NCI-H1694 treated with DMSO at 0.1 percent for 48 hours (cell line): Measurements from ENCODE around the gene FIP1L1.
"Not testable (repeated sequence)": the region's sequence is repeated elsewhere in the genome, so short reads cannot be mapped to it uniquely, and the experiment has no call there.

Experiments
- DNase-seq: peaks from one replicate; lab custom pipeline; 2025; lab: John Stamatoyannopoulos, UW

FIP1L1 gene

DNA sequence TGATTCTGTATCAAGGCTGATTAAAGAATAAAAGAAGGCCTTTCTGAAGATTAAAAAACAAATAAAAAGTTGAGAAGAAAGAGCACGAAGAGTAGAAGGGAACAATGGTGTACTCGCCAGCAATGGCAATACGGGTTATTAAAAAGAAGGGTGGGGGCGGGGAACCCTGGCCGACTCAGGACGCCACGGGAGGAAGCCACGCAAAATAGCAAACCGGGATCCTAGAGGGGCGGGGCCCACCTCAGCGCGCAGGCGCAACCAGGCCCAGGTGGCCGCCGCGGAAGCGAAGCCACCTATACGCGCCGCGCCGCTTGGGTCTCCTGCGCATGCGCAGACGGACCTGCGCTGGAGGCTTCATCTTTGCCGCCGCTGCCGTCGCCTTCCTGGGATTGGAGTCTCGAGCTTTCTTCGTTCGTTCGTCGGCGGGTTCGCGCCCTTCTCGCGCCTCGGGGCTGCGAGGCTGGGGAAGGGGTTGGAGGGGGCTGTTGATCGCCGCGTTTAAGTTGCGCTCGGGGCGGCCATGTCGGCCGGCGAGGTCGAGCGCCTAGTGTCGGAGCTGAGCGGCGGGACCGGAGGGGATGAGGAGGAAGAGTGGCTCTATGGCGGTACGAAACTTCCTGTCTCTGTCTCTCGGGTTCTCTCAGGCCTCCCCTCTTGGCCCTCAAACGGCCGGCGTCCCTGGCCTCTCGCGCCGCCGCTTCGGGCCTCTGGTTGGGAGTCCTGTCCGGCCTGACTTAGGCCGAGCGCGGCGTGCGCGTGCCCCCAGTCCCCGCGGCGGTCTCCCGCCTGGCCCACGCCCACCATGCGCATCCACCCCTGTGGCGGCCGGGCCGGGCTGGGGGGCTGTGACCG, at the start of gene FIP1L1:
Gene FIP1L1 (plus strand): TSS at position 323 of the 852 bp plus-strand sequence. CDS start 198 bp downstream, at position 521.
- DNase-seq = peak; percentile 71

- not testable (repeated sequence) for DNase-seq
These were observed 42.5 kb upstream of the FIP1L1 start for GRCh38 chr4:53334916-53335315.

GRCh38 chr4:53340145-53340544, 37.3 kb upstream of the FIP1L1 start:
- DNase-seq = not testable (repeated sequence)

GRCh38 chr4:53346392-53346791, 31.0 kb upstream of the FIP1L1 start:
- not testable (repeated sequence) for DNase-seq

GRCh38 chr4:53346920-53347852, 30.3 kb upstream of the FIP1L1 start:
- DNase-seq = no peak

- no peak for DNase-seq
These were observed 29.4 kb upstream of the FIP1L1 start for GRCh38 chr4:53348046-53348445.

DNA sequence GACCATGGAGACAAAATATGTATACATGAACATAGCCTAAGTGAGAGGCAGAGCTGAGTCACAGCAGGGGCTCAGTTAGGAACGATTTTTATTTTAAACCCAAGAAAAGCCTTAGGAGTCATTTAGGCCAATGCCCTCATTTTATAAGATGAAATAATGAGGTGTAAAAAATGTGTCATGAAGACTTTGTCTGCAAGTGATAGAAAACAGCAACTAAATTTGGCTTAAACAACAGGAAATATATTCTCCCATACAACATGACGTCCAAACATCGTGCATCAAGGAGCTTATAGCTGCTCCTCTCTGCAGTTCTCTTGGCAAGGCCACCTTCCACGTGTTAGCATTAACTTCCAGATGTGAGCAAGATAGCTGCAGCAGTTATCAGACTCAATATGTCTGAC, 28.4 kb upstream of the FIP1L1 start:
- no peak for DNase-seq

DNA sequence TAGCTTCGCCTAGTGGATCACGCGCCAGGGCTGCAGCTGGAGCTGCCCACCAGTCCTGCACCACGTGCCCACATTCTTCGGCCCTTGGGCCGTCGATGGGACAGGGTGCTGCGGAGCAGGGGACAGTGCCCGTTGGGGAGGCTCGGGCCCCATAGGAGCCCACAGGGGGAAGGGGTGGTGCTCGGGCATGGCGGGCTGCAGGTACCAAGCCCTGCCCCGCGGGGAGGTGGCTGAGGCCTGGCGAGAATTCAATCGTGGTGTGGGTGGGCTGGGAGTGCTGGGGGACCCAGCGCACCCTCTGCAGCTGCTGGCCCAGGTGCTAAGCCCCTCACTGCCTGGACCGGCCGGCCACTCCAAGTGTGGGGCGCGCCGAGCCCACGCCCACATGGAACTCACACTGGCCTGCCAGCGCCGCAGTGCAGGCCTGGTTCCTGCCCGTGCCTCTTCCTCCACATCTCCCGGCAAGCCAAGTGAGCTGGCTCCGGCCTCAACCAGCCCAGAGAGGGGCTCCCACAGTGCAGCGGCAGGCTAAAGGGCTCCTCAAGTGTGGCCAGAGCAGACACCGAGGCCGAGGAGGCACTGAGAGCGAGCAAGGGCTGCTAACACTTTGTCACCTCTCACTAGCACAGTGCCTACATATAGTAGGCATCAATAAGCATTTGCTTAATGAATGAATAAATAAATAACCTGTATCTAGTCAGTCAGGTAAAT, 23.3 kb upstream of the FIP1L1 start:
- no peak for DNase-seq

GRCh38 chr4:53355930-53356521, 21.4 kb upstream of the FIP1L1 start:
- DNase-seq = no peak

DNA sequence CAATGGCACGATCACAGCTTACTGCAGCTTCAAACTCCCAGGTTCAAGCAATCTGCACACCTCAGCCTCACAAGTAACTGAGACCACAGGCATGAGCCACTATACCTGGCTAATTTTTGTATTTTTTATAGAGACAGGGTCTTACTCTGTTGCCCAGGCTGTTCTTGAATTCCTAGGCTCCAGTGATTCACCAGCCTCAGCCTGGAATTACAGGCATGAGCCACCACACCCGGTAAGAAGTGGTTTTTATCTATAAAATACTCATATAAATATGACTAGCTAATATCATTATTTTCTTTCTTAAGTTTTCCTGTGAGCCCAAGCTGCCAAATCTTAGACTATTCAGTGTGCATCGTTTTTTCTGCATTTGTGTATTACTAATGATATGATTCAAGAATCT, 16.0 kb upstream of the FIP1L1 start:
- DNase-seq = no peak

GRCh38 chr4:53362093-53362492, 15.3 kb upstream of the FIP1L1 start:
- no peak for DNase-seq

GRCh38 chr4:53364624-53365023, 12.8 kb upstream of the FIP1L1 start:
- DNase-seq = no peak

GRCh38 chr4:53365121-53365485, 12.3 kb upstream of the FIP1L1 start:
- DNase-seq = no peak

GRCh38 chr4:53365486-53366300, 11.7 kb upstream of the FIP1L1 start, which contains the start of gene SCFD2:
Gene SCFD2, minus strand, starts transcription at chr4:53366061.
- peak; percentile 86 for DNase-seq

- no peak for DNase-seq
These were observed 11.1 kb upstream of the FIP1L1 start for GRCh38 chr4:53366301-53366716.

DNA sequence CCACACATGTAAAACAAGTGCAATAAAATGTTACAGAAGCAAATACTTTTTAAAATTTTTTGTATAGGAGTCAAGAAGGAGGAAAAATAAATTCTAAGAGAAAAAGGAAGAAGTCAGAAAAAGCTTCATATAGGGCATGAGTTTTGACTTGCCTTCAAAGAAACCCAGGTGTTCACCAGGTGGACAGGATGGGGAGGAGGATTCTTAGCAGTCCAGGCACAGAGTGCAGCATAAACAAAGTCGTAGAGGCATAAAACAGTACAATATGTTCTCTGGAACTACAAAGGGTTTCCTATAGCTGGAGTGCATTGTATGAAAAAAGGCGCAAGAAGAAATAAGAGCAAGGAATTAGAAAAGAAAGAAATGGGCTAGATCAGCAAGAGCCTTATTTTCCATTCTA, 9.7 kb upstream of the FIP1L1 start:
- no peak for DNase-seq

- no peak for DNase-seq
These were observed 6.4 kb upstream of the FIP1L1 start for GRCh38 chr4:53371049-53371448.

DNA sequence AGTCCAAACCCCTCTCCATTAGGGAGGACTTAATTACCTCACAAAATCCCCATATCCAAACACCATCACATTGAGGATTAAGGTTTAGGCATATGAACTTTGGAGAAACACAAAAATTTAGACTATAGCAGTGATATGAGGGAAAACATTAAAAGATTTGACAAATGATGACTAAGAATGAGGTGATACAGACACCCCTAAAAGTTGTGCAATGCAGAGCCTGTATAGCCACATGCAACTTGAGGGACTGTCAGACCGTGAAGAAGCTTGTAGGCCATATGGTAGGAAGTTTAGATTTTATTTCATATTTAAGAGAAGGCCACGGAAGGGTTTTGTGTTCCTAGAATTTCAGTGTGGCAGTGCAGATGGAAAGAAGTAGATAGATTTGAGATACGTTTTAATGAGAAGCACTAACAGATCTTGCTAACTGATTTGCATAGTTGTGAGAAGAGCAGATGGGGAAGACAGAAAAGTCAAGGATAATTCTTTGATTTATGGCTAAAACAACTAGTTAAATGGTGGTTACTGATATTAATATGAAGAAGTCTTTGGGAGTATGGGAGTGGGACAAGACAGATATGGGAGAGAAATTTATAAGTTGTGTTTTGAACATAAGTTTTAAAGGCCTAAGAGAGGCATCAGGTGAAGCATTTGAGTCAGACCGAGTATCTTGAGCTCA, 5.5 kb upstream of the FIP1L1 start:
- no peak for DNase-seq

GRCh38 chr4:53374777-53375258, 2.6 kb upstream of the FIP1L1 start:
- DNase-seq = no peak

DNA sequence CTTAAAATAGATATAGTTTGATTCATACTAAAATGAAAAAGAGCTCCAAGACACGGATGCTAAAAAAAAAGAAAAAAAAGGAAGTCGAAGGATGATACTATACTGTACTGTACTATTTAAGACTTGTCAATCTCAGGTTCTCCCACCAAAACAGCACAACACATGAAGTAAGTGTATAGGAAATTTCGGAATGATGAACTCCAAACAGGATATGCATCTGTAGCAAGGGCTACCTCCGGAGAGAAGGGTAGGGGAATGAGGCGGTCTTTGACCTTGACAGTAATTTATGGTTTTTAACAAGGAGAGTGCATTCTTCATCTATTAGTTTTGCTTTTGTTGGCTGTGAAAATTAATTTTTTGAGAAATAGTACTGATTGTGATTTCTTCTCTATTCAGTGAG, 541 bp upstream of the FIP1L1 start:
- DNase-seq = no peak
